DOHH2 (cell line): ENCODE measurements around the gene ALDH3A2.

ENCODE experiments used
- H3F3A ChIP-seq: fragments of 200-600 bp; sonication (generic), shearing (Covaris generic); 2 replicates; pipeline ENCODE4 v1.6.0; 2016; ENCODE audit warnings: antibody characterized with exemption, mild to moderate bottlenecking; ENCODE audit not compliant: control insufficient read depth, insufficient read depth
- H3K27ac ChIP-seq: fragments of 200-600 bp; sonication (generic); 2 replicates; pipeline ENCODE4 v1.5.1; 2014; ENCODE audit warnings: low read depth, mild to moderate bottlenecking, low read length, moderate library complexity
- H3K27me3 ChIP-seq: fragments of 200-600 bp; sonication (generic); 2 replicates; pipeline ENCODE4 v1.6.1; 2014; ENCODE audit warnings: mild to moderate bottlenecking, low read length, mixed read lengths; ENCODE audit not compliant: control insufficient read depth
- H3K36me3 ChIP-seq: fragments of 200-600 bp; sonication (generic); 2 replicates; pipeline ENCODE4 v1.6.1; 2014; ENCODE audit warnings: mild to moderate bottlenecking, low read length, moderate library complexity, mixed read lengths; ENCODE audit not compliant: control insufficient read depth
- H3K4me1 ChIP-seq: fragments of 200-600 bp; sonication (generic); 2 replicates; pipeline ENCODE4 v1.6.1; 2014; ENCODE audit warnings: mild to moderate bottlenecking, low read length, mixed read lengths; ENCODE audit not compliant: control insufficient read depth
- H3K4me2 ChIP-seq: fragments of 200-600 bp; sonication (generic); 2 replicates; pipeline ENCODE4 v1.6.0; 2014; ENCODE audit warnings: mild to moderate bottlenecking, low read length, moderate library complexity
- H3K4me3 ChIP-seq: fragments of 200-600 bp; sonication (generic); 2 replicates; pipeline ENCODE4 v1.5.1; 2014; ENCODE audit warnings: mild to moderate bottlenecking, low read length, mixed read lengths
- H3K79me2 ChIP-seq: fragments of 200-600 bp; sonication (generic); 2 replicates; pipeline ENCODE4 v1.6.1; 2014; ENCODE audit warnings: mild to moderate bottlenecking, low read length, mixed read lengths; ENCODE audit not compliant: control insufficient read depth
- H3K9me2 ChIP-seq: fragments of 200-600 bp; sonication (generic); replicated peaks from 2 replicates; pipeline ENCODE4 v1.6.1; 2014; ENCODE audit warnings: mild to moderate bottlenecking, low read length, mixed read lengths; ENCODE audit not compliant: control insufficient read depth
- H3K9me3 ChIP-seq: fragments of 200-600 bp; sonication (generic); 2 replicates; pipeline ENCODE4 v1.6.1; 2014; ENCODE audit warnings: antibody characterized with exemption, low read length, mixed read lengths; ENCODE audit not compliant: control insufficient read depth, insufficient read depth
- H4K20me1 ChIP-seq: fragments of 200-600 bp; sonication (generic); 2 replicates; pipeline ENCODE4 v1.6.0; 2014; ENCODE audit warnings: low read depth, mild to moderate bottlenecking, antibody characterized with exemption, low read length, moderate library complexity; ENCODE audit not compliant: control insufficient read depth, insufficient read depth
- CTCF ChIP-seq: fragments of 200-600 bp; sonication (generic); IDR thresholded peaks from one replicate; pipeline ENCODE4 v1.5.1; 2014; ENCODE audit warnings: antibody characterized with exemption, mild to moderate bottlenecking, low read depth, low read length; ENCODE audit not compliant: poor library complexity, severe bottlenecking
- EZH2phosphoT487 ChIP-seq: fragments of 200-600 bp; sonication (generic); IDR thresholded peaks from 2 replicates; pipeline ENCODE4 v1.6.1; 2017; ENCODE audit warnings: borderline replicate concordance, mild to moderate bottlenecking, antibody characterized with exemption, low read length, moderate library complexity, mixed read lengths

The ALDH3A2 gene

GRCh38 chr17:19656851-19657581, 8.5 kb downstream of the ALDH3A2 start:
- H3K36me3 ChIP-seq = peaks cover 8% of the 10 kb centered on the region
- no peak overlapping the region for H3K27ac ChIP-seq
- H3K9me3 ChIP-seq = no peaks in the 10 kb centered on the region
- H3F3A ChIP-seq = no peaks in the 10 kb centered on the region
- H3K4me2 ChIP-seq = no peak overlapping the region
- no peaks in the 10 kb centered on the region; the same call in 1 of the 2 replicates for H4K20me1 ChIP-seq
- no peaks in the 10 kb centered on the region for H3K4me1 ChIP-seq
- no peaks in the 10 kb centered on the region for H3K27me3 ChIP-seq
- H3K4me3 ChIP-seq = no peak overlapping the region
- TF ChIP-seq EZH2phosphoT487 (no peak), CTCF (no peak)
- H3K9me2 ChIP-seq = no peaks in the 10 kb centered on the region
- no peaks in the 10 kb centered on the region for H3K79me2 ChIP-seq

DNA sequence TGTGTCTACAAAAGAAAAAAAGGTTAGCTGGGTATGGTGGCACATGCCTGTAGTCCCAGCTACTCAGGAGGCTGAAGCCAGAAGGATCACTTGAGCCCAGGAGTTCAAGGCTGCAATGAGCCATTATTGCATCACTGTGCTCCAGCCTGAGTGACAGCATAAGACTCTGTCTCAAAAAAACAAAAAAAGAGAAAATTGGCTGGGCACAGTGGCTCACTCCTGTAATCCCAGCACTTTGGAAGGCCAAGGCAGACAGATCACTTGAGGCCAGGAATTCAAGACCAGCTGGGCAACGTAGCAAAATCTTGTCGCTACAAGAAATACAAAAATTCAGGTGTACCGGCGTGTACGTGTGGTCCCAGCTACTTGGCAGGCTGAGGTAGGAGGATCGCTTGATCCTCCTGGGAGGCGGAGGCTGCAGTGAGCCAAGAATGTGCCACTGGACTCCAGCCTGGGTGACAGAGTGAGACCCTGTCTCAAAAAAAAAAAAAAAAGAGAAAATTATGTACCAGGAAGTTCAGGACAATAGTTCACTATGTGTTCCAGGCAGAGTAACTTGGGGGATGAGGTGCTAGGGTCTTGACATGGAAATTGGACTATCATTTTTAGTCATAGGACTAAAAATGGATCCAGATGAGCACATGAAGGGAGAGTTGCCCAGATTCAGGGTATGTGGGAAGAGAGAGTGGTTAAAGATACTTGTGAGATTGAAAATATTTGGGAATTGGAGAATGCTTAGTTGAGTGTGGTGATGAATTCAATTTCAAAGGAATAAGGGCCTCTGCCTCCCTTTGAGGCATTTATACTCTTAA, 11.0 kb downstream of the ALDH3A2 start:
- H3K79me2 ChIP-seq = no peaks in the 10 kb centered on the region
- no peaks in the 10 kb centered on the region for H3K4me1 ChIP-seq
- no peak overlapping the region for H3K27ac ChIP-seq
- H3K27me3 ChIP-seq = no peaks in the 10 kb centered on the region
- TF ChIP-seq CTCF (no peak), EZH2phosphoT487 (no peak)
- no peak overlapping the region for H3K4me2 ChIP-seq
- H4K20me1 ChIP-seq = no peaks in the 10 kb centered on the region; the same call in 1 of the 2 replicates
- H3K9me3 ChIP-seq = no peaks in the 10 kb centered on the region
- H3K4me3 ChIP-seq = no peak overlapping the region
- no peaks in the 10 kb centered on the region for H3F3A ChIP-seq
- H3K36me3 ChIP-seq = peaks cover 16% of the 10 kb centered on the region
- no peaks in the 10 kb centered on the region for H3K9me2 ChIP-seq

DNA sequence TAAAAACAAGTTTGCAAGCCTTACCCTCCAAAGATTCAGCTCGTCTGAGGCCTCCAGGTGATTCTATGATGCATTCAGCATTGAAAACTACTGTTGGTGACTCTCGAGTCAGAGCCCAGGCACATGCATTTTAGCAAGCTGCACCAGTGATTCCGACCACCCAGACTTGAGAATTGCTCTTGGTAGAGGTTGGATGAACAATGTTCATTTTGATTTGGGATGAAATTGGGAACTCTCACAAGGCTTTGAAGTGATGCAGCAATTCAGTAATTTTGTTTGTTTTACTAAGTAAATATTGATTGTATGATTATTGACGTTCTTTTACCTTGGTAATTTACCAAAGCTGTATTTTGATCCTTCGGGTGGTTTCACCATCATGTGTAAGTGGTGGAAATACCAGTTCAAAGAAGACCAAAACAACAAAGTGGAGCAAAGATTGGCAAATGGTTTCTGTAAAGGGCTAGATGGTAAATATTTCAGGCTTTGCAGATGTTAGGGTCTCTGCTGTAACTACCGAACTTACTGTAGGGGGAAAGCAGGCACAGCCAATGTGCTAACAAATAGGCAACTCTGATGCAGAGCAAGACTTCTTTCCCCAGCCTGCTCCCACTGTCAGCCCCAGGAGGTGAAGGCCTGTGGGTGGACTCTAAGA, 11.8 kb downstream of the ALDH3A2 start:
- H3K27ac ChIP-seq = no peak overlapping the region
- H3K4me2 ChIP-seq = no peak overlapping the region
- TF ChIP-seq CTCF (no peak), EZH2phosphoT487 (no peak)
- no peaks in the 10 kb centered on the region for H3K79me2 ChIP-seq
- no peaks in the 10 kb centered on the region for H3K4me1 ChIP-seq
- no peaks in the 10 kb centered on the region for H3K27me3 ChIP-seq
- H3K9me3 ChIP-seq = no peaks in the 10 kb centered on the region
- H3K4me3 ChIP-seq = no peak overlapping the region
- H3F3A ChIP-seq = no peaks in the 10 kb centered on the region
- H4K20me1 ChIP-seq = no peaks in the 10 kb centered on the region; the same call in 1 of the 2 replicates
- peaks cover 13% of the 10 kb centered on the region for H3K36me3 ChIP-seq
- H3K9me2 ChIP-seq = no peaks in the 10 kb centered on the region
